ENCODE measurements around the gene RC3H1. TPM values are rescaled to one million over a fixed set of nuclear protein-coding genes. Genes with fewer than 3 reads are reported as not detected.

Gene RC3H1
- total and polyA plus RNA-seq, 9 of the 15 experiments (the other 6 are each of a cell fraction or from before 2014, with no cell fraction given): 2.4 to 31.7 (median 12.4) TPM

- Histone ChIP-seq H2AFZ (ENCODE audit: low read depth, low read length) (peak overlapping the region; percentile 6; the same call in 1 of the 2 replicates), H4K20me1 (replicated peaks; ENCODE audit: control insufficient read depth, insufficient read depth, low read length) (no peaks in the 10 kb centered on the region), H3K4me1 (replicated peaks in 1 of 2; ENCODE audit: control insufficient read depth in 2 of 2, insufficient read depth in 2 of 2, low read length in 2 of 2) (peaks cover 4 to 20% of the 10 kb centered on the region in 2 experiments; a peak in 4 of 5 replicates), H3K27me3 (ENCODE audit: control insufficient read depth in 2 of 2, insufficient read depth in 2 of 2, low read length in 2 of 2) (no peaks in the 10 kb centered on the region), H3K4me2 (ENCODE audit: insufficient read depth, low read length) (no peak overlapping the region), H3K9me1 (ENCODE audit: control insufficient read depth, insufficient read depth, low read length) (no peaks in the 10 kb centered on the region), H3K4me3 (no peak overlapping the region), H3K9me3 (replicated peaks; ENCODE audit: control insufficient read depth, insufficient read depth, low read depth, low read length) (no peaks in the 10 kb centered on the region), H3K27ac (ENCODE audit: extremely low read depth, low read depth, low read length) (no peak overlapping the region), H3K36me3 (ENCODE audit: control insufficient read depth, insufficient read depth, low read length) (no peaks in the 10 kb centered on the region), H3K79me2 (ENCODE audit: control insufficient read depth, insufficient read depth, low read length) (no peaks in the 10 kb centered on the region), H3K9ac (ENCODE audit: insufficient read depth in 1 of 2, low read depth in 2 of 2, low read length in 2 of 2) (no peak overlapping the region)
- 42% methylated on average over 13 of the region's 13 CpGs for WGBS (ENCODE audit: insufficient coverage, low coverage, missing lambda C conversion rate)
- intact Hi-C loops (cut with micrococcal nuclease) (loop anchor here (2.0 to 5.0 kb wide), 3 partner anchors 46 to 482 kb away; partner anchors contain the start of gene ZBTB37), in situ Hi-C loops (cut with MboI) (no loop called here)
- peak; percentile 88 for ATAC-seq
- no TSS peak for BruUV-seq (replicated peaks)
- CTCF ChIA-PET (ENCODE audit: low intra/inter-chr PET ratio): no interaction called here
- FAIRE-seq: peak; percentile 80
- peak; percentile 74 to 81 (median 76) for DNase-seq (ENCODE audit: extremely low read depth in 1 of 4, low spot score in 3 of 4)
- POLR2A ChIA-PET: interaction anchor here (1.1 kb wide), 1 partner anchor 12 kb away, joined by 3 read pairs; no protein-coding TSS in a partner anchor
- TF ChIP-seq PCBP2 (IDR thresholded peaks at IDR 0.05; ENCODE audit: low read depth, low read length, poor library complexity, severe bottlenecking) (no peak), ARID3A (IDR thresholded peaks at IDR 0.05; ENCODE audit: borderline replicate concordance, low read depth, low read length) (peak; percentile 70; the same call in 1 of the 2 replicates), SMARCA5 (IDR thresholded peaks at IDR 0.05) (no peak), ZNF717 (CRISPR knock-in tag; IDR thresholded peaks at IDR 0.05) (no peak), RB1 (IDR thresholded peaks at IDR 0.05; ENCODE audit: low read depth) (0 out of 2 replicates have a peak, but pooled peaks have one; percentile 21), CC2D1A (IDR thresholded peaks at IDR 0.05) (peak; percentile 38; the same call in 1 of the 2 replicates), HSF4 (CRISPR knock-in tag; IDR thresholded peaks at IDR 0.05; ENCODE audit: borderline replicate concordance) (no peak), KHSRP (IDR thresholded peaks at IDR 0.05) (no peak), POLR2AphosphoS5 (IDR thresholded peaks at IDR 0.05; ENCODE audit: control insufficient read depth, insufficient read depth, low read depth, low read length) (no peak), CREB1 (IDR thresholded peaks at IDR 0.05) (0 out of 2 replicates have a peak, but pooled peaks have one; percentile 26), CREB1 (CRISPR knock-in tag; IDR thresholded peaks at IDR 0.05) (no peak), HNRNPL (IDR thresholded peaks at IDR 0.05; ENCODE audit: low read depth, low read length) (no peak), TAF9B (IDR thresholded peaks at IDR 0.05; ENCODE audit: partially characterized antibody) (no peak), ZNF347 (CRISPR knock-in tag; IDR thresholded peaks at IDR 0.05; ENCODE audit: low read depth) (no peak), ARHGAP35 (IDR thresholded peaks at IDR 0.05; ENCODE audit: partially characterized antibody) (no peak), ZBTB12 (CRISPR knock-in tag; IDR thresholded peaks at IDR 0.05) (no peak), MNT (conservative IDR thresholded peaks at IDR 0.05) (0 out of 4 replicates have a peak, but pooled peaks of 1 of the 2 experiments have one; percentile 20)
Measured at GRCh38 chr1:173914366-173914871, 107.7 kb downstream of the RC3H1 start.

Data from K562 (cell line).